COLO668 (cell line): ENCODE measurements around the gene ADAMTS17.

Experiments used
- DNase-seq: peaks from one replicate; lab custom pipeline; 2025; ENCODE audit not compliant: unreplicated experiment; lab: John Stamatoyannopoulos, UW

ADAMTS17 gene

DNA sequence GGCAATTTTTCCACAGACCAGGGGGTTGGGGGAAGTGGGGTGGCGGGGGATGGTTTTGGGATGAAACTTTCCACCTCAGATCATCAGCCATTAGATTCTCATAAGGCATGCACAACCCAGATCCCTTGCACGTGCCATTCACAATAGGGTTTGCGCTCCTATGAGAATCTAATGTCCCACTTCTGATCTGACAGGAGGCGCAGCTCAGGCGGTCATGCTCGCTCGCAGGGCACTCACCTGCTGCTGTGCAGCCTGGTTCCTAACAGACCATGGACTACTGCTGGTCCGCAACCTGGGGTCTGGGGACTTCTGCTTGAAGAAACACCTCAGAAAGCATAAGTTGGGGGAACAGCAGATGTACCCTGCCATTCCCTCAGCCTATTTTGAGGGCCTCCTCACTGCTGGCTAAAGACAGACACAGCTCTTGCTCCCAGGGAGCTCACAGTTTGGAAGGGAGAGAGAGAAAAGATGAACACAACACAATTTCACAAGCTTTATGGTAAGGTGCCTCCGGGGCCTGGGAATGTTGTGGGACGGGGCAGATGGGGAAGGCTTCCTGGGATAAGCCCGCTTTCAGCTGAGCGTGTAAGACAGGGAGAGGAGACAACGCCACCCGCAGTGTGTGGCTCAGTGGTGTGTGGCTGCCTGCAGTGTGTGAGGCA is 285.2 kb downstream of the ADAMTS17 start:
- DNase-seq = no peak

DNA sequence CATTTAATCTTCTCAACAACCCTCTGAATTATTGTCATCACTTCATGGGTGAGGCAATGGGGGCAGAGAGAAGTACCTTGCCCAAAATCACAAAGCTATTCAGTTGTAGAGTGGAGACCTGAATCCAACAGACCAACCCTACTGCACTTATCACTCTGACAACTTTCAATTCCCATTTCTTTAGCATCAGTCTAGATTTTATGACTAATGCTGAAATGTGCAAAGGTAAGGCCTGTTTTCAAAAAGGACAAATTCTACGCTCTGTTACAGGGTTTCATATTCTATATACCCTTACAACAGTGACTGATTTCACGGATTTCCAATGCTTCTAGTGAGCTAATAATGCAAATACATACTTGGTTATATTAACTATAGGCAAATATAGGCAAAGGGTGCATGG is 286.0 kb downstream of the ADAMTS17 start:
- DNase-seq = no peak

DNA sequence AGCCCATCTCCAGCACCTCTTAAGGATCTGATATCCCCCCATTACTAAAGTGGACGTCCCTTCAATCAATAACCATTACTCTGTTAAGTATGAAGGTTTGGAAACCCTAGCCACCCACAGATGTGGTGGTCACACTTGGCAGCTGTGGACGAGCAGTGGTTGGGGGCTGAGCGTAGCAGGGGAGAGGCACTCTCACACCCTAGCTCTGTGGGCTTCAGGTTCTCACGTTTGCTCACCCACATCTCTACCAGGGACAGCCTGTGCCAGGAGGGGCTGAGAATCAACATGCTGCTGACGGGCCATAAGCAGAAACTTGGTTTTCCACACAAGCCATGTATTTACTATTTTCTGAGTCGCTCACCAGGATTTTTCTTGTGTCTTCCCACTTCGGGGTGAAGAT is 287.2 kb downstream of the ADAMTS17 start:
- DNase-seq = no peak

DNA sequence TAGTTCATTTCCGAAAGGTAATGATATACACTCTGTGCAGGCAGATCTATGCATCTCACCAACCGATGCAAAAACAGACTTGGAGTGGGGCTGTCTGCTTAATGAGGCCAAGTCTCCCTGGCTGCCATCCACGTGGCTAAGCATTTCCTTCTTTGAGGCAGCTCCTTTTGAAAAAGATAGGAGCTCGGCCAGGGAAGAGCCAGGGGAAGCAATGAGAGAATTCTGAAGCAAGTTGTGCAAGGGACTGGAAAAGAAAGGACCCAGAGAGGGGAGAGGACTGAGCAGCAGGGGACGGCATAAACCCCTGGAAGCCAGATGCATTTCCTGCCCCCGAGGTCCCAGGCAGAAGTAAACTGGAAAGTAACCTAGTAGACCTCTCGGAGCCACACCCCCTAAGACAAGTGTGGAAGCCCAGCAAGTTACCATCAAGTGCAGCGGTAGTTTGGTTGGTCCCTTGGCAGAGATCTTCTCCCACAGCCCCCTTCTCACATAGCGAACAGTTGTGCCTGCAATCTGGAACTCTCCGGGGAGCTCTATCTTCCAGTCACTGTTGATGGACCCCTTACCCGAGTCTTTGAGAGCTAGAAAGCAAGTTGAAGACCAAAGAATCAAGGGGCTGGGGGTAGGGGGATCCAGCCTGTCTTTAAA is 288.2 kb downstream of the ADAMTS17 start:
- no peak for DNase-seq

DNA sequence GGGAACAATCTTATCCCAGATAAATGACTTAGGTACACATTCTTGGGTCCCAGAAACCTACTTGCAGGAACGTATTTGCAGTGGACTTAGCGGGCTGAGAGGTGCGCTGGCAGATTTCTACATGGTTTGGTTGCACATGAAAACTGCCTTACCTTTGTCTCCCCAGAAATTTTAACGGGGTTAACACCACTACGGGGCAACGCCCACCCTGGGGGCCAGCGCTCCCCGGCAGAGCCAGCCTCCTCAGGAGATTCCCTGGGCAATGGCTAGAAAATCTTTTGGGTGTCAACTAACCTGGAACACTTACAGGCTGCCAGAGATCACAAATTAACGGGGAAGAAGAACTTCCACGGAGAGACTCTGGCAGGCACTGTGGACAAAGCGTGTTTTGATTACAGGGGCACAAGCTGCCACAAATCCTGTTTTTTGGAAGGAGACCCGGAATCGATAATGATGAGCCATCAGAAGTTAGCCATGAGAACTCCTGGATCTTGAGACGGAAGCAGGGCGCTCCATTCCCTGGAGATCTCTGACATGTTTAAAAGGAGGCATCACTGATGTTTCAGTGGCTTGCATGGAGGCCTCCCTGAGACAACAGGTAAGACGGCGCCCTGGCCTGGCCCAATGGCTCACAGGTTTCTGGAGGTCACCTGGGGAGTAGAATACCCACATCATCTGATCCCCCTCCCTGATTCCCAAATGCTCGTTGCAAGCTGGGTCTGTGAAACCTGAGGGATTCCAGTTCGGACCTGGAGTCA is 288.9 kb downstream of the ADAMTS17 start:
- DNase-seq = no peak

DNA sequence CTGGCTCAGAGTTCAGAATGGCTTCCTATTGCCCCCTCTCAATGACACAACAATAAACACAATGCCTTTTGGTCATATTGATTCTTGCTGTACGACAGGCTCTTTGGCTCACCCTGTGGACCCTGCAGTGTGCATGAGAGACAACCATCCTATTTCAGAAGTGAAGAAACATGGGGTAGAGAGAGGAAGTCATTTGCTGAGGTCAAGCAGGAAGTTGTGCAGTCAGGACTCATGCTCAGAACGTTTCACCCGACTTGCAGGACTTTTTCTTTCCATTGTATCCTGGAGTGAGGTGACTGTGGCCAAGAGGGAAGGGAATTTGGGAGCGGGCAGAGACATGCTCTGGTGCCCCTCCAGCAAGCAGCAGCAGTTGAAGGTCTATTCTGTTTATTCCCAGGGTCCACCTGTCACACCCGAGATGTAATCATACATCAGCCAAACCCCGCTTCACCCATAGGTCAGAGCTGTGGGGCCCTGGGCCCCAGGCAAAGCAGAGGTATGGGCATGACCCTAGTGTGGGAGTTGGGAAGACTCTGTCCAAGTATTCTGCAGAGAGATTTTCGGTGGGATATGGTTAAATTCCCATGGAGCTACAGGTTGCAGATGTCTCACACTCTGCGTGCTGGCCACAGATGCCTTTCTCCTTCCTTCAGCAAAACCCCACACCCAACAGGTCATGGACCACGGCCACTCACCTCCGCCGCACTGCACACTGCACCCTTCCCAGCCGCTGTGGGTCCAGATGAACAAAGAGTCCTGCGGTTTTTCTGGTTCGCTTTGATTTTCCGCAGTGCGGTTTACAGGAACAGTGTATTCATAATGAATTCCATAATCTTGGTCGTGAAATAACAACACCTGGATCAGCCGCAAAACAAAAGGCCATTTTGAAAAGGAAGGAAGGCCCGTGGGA is 290.6 kb downstream of the ADAMTS17 start:
- no peak for DNase-seq

DNA sequence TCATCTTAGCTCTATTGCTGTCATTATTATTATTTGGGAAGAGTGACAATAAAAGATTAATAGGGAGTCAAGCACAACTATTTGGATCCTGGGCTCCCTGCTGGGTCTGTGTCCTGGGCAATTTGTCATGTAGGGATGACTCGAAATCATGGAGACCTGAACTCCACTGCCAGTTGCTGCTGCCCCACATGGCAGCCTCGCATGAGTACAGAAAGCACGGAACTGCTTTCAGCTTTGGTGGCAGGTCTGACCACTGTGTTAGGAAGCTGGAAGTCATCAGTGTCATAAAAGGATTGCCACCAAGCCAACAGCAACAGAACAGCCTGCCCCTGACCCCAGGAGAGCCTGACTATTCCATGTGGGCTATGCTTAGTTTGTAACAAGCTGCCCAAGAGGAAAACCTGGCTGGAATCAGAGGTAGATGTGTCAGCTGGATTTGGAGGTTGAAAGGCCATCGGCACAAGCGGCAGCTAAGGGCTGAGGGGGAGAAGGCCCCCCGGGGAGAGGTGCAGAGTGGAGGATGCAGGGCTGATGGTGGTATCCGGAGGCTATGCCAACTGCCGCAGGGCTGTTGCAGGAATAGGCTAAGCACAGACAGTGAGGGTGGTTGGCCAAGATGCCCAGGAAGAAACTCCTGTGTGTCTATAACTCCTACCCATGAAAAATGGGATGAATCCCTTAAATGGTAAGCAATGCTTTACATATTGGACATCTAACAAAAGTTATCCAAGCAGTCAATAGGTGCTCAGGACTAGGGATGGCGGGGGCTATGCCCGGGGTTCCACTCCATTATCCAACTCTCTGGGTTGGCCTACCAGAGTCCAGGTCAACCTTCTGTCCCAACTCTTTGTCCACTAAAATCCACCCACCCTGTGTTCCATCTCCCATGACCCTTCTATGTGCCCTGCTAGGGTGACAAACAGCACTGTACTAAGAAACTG is 291.6 kb downstream of the ADAMTS17 start:
- DNase-seq = no peak

DNA sequence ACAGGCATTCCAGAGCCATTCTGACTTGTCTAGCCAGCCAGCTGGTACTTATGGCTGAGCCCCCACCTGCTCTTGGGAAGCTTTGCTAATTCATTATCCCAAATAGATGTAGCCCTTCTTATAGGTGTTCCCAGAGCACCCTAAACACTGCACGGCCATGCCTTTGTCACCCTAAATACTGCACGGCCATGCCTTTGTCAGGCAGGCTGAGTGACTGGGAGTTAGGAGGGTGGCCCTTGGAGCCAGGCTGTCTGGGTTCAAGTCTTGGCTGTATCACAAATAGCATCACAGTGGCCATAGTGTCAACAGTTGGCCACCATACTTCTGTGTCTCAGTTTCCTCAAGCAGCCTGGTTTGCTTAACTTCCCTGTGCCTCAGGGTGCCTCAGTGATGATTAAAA is 292.3 kb downstream of the ADAMTS17 start:
- DNase-seq = no peak

DNA sequence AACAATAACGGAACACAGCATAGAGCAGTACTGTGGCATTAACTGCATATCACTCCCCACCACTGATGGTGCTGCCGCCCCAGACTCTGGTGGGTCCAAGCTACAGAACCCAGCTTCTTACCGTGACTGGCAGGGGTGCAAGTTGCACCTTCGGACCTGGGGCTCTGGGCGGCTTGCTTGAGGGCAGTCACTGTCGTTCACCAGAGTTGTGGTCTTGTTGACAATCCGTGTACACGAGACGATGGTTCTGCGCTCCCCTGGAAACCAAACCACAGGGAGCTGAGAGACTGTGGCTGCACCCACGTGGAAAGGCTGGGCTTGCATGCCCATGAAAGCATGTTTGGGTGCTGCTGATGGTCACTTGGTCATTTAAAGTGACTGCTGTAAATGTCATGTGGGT is 293.0 kb downstream of the ADAMTS17 start:
- no peak for DNase-seq

DNA sequence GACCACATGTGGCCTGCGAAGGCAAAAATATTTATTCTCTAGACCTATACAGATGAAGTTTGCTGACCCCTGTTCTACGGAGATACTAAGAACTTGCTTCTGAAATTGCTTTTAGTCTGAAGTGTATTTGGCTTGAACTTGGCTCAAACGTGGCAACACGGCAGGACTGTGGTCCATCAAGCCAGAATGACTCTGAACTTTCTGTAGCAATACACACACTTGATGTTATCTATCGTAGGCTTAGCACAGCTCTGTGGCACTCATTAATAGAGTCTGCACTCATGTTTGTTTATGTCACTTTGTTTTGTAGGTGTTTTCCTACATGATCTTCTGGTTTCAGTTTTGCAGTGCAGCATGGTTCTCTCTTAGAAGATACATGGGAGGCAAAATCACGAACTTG is 298.1 kb downstream of the ADAMTS17 start:
- DNase-seq = no peak

DNA sequence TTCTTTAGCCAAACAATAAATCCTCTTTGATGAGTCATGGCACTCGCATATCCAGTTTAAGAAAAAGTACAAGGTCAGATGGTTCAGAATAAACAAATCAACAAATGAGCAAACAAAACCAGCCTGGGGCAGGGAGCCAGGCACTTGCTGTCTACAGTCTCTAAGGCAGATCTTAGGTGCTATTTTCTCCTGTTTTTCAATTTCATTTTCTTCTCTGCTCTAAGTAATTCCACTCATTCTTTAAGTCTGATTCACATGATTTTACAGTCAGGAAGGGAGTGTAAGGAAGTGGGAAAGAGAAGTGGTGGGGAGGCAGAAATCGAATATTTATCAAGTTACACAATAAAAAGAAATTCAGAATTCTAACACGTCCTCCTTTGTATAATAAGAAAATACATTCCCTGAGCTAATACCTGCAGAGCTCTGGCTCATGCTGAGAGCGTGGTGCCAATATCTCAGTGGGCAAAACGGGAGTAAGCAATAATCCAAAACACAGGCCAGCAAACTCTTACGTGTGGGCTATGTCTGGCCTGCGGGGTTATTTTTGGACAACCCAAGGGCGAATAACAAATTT is 298.6 kb downstream of the ADAMTS17 start:
- no peak for DNase-seq

DNA sequence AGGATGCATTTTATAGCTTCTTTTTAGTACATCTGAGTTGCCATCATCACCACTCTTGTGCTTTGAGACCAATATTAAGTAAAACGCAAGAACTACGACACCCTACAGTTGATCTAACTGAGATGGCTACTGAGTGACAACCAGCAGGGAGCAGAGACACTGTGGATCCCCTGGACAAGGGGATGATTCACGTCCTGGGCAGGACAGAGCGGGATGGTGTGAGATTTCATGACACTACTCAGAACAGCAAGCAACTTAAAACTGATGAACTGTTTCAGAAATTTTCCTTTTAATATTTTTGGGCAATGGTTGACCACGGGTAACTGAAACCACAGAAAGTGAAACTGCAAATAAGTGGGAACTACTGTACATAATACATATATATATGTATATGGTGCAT is 299.2 kb downstream of the ADAMTS17 start:
- no peak for DNase-seq

DNA sequence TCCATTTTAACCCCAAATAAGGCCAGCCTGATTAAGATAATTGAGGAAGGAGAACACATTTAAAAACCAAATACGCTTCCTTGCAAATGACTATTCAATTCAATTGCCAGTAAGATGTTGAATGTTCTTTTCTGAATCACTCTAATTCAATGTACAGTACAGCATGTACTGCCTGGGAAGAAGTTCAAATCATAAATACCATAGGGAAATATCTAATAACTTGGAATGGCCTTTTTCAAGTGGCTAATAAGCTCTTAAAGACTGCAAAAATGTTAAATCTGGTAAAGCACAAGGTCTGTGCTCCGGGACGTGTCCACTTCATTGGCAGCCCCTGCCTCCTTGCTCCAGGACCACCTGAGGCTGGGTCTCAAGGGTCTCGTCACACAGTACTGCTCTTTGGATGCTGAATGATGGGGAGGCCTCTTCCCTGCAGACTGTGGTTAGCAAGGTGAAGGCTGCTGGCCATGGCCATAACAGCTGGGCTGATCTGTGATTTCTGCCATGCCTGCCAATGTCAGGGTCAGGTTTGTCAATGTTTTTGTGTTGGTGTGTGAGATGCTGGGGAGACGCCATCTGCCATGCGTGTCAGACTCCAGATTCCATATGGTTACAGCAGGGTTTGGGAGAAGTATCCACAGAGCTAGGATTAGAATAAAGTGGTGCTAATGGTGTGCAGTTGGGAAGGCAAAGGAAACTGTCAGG is 300.5 kb downstream of the ADAMTS17 start:
- no peak for DNase-seq

DNA sequence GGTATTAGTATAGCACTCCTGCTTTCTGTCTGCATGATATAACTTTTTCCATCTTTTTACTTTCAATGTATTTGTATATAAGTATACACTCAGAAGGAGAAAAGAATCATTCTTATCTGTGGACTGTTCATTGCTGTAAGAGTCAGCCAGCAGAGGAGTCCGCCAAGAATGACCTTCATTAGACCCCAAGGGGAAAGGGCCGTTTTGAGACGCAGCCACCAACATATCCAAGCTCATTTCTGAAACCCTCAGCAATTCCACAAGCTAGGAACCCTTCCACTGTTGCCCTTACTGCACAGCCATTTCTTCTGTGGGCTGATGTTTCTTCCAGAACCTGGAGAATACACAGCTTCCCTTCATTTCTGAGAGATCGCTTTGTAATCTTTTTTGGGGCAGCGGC is 301.8 kb downstream of the ADAMTS17 start:
- DNase-seq = no peak

DNA sequence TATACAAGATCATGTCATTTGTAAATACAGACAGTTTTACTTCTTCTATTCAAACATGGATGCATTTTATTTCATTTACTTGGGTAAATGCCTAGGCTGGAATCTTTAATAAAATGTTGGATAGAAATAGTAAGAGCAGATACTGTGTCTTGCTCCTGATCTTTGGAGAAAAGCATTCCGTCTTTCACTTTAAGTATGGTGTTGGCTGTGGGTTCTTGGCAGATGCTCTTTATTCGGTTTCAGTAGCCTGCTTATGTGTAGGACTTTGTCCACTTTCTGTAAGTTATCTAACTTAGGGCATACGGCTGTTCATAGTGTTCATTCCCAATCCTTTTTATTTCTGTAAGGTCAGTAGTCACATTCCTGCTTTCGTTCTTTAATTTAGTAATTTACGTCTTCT is 303.0 kb downstream of the ADAMTS17 start:
- no peak for DNase-seq

DNA sequence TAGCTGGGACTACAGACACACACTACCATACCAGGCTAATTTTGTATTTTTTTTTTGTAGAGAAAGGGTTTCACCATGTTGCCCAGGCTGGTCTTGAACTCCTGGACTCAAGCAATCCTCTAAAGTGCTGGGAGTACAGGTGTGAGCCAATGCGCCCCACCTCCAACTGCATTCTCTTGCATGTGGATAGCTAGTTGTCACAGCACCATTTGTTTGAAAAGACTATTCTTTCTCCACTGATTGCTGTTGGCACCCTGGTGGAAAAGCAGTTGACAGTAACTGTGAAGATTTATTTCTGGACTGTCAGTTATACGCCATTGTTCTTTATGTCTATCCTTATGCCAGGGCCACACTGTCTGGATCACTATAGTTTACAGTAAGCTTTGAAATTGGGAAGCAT is 303.9 kb downstream of the ADAMTS17 start:
- no peak for DNase-seq

DNA sequence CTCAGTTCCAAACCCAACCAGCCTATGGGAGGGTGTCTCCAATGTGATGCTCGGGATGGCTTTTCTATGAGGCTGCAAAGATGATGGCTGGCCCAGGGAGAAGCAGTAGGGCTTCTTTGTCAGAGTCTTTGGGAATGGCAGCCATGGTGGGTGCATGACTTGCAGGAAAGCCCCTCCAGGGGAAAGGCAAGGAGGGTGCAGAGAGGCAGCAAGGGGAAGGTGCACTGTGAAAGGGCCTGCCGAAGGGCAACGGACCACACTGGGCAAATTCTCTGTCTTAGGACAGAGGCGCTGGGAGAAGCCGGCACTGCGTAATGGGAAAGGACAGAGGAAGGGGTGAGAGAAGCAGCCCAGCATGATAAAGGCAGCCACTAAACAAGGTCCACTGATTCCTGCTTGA is 305.8 kb downstream of the ADAMTS17 start:
- no peak for DNase-seq

DNA sequence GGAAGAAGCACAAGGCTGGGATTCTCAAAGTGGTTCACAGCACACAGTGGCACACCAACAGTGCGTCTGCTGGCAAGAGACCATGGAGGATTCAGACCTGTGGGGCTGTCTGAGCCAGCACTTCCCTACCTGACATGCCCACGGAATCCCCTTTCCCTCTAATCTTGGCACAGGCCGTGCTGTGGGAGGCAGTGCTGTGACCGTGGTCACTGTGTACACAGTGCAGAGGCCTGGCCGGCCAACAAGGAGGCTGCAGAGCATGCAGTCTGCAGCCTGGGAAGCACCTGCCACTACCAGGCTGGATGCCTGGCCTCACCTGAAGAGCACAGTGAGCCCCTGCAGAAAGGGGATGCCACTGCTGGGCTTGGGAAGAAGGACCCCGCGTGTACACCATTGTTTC is 307.6 kb downstream of the ADAMTS17 start:
- no peak for DNase-seq

DNA sequence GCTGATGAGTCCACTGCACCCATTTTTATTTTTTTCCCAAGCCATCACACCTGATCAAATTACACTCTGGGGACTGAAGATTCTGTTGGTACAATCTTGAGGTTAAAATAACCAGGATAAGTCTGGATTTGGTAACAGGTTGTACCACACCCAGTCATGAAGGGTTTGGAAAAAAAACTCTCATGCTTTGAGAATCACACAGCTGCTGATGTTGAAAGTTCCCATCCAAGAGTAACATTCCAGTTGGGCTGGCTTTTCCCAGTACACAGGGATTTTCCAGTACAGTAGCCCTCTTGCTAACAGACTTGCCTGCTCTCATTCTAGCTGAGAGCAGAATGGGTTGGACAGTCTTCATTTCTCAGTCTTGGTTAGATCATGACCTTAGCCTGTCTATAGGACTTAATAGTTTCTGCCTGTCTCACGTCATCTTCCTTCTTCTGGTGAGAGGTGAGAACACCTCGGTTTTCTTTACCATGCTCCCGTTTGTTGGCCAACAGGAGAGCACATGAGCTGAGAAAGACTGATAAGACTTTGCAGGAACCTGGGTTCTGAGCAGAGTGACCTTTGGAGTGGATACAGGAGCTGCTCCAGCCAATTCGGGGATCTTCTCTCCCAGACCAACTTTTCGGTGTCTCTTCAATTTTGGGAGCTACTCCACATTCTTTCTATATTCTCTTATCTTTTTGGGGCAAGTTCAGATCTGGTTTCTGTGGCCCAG is 308.5 kb downstream of the ADAMTS17 start:
- DNase-seq = no peak
